ENCODE measurements around the gene TIRAP. TPM values are rescaled to one million over a fixed set of nuclear protein-coding genes. Genes with fewer than 3 reads are reported as not detected.

Gene TIRAP
- total RNA-seq: 1.9 and 4.9 TPM in 2 replicates

GRCh38 chr11:126282736-126283591 lies at the start of gene TIRAP:
Gene TIRAP, plus strand, starts transcription at chr11:126283093. Its CDS starts 7,802 bp downstream, at chr11:126290895.

GRCh38 chr11:126268708-126269579 lies 13.9 kb upstream of the TIRAP start, which contains the start of the genes FOXRED1 and SRPRA:
Gene FOXRED1, plus strand, starts transcription at chr11:126269154. Its CDS starts 53 bp downstream, at chr11:126269207.
Gene SRPRA, minus strand, starts transcription at chr11:126268895. Its CDS starts 91 bp downstream, at chr11:126268804.

DNA sequence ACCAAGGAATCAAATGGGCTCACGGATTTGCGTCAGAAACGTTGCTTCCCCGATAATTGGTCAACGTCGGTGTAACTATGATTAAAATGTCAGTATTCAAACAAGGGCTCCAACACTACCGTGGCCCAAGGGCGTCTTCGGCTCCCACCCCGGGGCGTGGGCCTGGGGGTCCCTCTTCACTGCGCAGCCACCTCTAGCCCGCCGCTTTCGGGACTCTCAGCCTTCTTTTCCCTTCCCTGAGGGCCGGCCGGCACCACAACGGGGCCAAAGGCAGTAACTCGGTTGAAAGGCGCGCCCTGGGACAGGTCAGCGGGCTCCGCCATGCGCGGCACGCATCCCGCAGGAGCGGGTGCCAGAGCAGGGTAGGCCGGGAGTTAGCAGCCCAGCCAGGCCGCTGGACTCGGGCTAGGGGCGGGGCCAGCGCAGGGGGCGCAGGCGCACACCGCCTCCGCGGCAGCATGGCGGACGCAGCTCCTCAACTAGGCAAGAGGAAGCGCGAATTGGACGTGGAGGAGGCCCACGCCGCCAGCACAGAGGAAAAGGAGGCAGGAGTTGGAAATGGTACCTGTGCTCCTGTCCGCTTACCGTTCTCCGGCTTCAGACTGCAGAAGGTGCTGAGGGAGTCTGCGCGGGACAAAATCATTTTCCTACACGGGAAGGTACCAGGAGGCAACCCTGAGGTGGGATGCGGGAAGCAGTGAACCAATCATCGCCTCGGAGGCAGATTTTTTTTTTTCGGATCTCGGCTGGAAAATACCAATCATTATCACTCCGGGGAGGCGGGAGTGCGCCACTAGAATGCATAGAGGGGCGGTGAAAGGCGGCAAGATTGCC lies 20.9 kb downstream of the TIRAP start, which contains the start of gene DCPS:
DCPS (plus strand) TSS at position 438 of the 834 bp plus-strand sequence; CDS start at position 459, 21 bp downstream.

Other genes starting within 250 kb of the TIRAP start
- gene CDON, start 220.2 kb upstream of the TIRAP start, total RNA-seq: 0.81 and 7.0 TPM in 2 replicates
- gene RPUSD4, start 71.4 kb upstream of the TIRAP start, total RNA-seq: 31.7 and 38.6 TPM in 2 replicates
- 15.7 and 32.5 TPM in 2 replicates for gene FAM118B, start 71.3 kb upstream of the TIRAP start, total RNA-seq
- 33.2 and 97.5 TPM in 2 replicates for gene SRPRA, start 14.2 kb upstream of the TIRAP start, total RNA-seq
- 9.4 and 17.3 TPM in 2 replicates for gene FOXRED1, start 13.9 kb upstream of the TIRAP start, total RNA-seq
- gene DCPS, start 21.0 kb downstream of the TIRAP start, total RNA-seq: 6.4 and 7.6 TPM in 2 replicates
- gene ST3GAL4, start 72.6 kb downstream of the TIRAP start, total RNA-seq: 8.4 and 12.7 TPM in 2 replicates